NCI-H526 treated with DMSO at 0.1 percent for 48 hours (cell line): ENCODE results near the gene TRPC4.
"Not testable (repeated sequence)": the region's sequence is repeated elsewhere in the genome, so short reads cannot be mapped to it uniquely, and the experiment has no call there.

Experiments
- DNase-seq: peaks from one replicate; lab custom pipeline; 2025; lab: John Stamatoyannopoulos, UW

TRPC4 gene

DNA sequence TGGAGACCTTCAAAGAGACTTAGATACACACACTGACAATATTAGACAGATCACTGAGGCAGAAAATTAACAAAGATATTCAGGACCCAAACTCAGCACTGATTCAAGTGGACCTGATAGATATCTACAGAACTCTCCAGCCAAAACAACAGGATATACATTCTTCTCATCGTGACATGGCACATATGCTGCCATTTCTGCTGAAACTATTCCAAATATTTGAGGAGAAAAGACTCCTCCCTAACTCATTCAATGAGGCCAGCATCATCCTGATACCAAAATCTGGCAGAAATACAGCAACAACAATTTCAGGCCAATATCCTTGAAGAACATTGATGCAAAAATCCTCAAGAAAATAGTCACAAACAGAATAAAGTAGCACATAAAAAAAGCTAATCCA, 53.3 kb downstream of the TRPC4 start:
- no peak for DNase-seq

- DNase-seq, result no peak
Measured at GRCh38 chr13:37811441-37811840, 58.1 kb downstream of the TRPC4 start.

DNA sequence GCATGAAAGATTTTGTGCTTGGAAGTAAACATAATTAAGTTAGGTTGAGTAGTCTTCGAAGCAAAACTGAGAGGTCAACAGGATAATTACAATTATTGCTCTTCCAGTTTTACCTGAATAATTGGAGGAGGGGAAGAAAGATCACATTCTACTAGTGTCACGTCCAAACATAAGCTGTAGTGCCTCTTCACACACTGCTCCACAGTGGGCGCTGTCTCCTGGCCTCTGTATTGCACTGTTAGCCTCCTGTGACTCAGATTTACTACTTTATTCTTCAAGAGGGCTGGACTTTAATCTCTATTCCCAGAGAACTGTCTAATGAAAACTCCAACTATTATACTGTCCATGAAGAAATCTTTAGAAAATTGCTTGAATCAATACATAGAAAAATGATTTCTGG, 62.9 kb downstream of the TRPC4 start:
- DNase-seq, result no peak

- DNase-seq, result no peak
Measured at GRCh38 chr13:37797631-37798030, 71.9 kb downstream of the TRPC4 start.

DNA sequence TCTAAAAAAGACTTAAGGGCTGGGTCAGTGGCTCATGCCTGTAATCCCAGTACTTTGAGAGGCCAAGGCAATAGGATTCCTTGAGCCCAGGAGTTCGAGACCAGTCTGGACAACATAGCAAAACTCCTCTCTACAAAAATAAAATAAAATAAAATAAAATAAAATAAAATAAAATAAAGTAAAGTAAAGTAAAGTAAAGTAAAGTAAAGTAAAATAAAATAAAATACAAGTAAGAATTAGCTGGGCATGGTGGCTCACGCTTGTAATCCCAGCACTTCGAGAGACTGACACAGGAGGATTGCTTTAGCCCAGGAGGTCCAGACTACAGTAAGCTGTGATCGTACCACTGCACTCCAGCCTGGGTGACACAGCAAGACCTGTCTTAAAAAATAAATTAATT, 72.8 kb downstream of the TRPC4 start:
- not testable (repeated sequence) for DNase-seq

DNA sequence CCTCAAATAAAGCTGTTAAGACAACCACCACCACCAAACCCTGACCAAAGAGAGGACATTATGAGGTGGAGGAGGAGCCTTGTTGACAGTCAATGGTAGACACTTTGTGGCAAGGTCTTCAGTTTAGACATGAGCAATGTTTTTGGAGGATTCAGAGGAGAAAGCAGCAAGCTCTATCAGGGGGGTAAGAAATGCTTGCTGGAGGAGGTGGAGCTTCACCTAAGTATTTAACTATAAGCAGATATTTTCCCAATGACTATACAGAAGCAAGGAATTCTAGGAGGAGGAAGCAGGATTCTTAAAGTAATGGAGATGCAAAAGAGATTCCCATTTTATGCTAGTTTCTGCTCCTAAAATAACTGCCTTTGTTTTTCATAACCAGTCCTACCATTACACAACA, 74.2 kb downstream of the TRPC4 start:
- no peak for DNase-seq

GRCh38 chr13:37791699-37792098, 77.9 kb downstream of the TRPC4 start:
- DNase-seq, result no peak

DNA sequence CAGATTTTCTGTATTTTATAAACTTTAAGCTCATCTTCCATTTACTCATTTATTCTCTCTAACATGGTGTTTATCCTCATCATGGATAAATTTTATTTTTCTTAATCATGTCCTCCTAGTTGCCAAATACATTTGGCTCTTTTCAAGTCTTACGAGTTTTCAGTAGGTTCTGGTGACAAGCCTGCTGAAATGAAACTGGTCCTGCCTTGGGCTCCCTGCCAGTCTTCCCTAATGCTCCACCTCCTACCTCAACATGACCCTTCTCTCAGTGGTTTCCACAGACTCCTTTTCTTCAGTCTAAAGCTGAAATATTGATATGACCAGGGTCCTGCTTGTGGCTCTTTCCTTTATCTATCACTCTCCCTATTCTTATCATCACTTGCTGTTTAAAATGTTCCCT, 81.2 kb downstream of the TRPC4 start:
- no peak for DNase-seq

DNA sequence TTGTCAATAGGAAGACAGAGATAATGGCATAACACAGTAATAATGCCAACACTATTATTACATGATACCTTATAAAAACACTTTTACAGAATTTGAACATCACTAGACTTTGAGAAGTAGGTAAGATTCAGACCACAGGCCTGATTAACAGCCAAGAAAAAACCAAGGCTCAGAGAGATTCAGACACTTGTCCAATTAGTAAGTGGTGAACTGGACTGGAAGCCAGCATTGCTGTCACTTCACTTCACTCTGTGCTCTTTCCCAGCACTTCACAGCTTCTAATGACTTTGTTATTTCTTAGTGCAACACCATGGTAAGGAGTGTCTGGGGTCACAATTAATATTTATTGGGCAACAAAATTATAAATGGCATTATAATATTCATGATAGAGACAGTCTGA, 91.9 kb downstream of the TRPC4 start:
- no peak for DNase-seq

- DNase-seq, result no peak
Measured at GRCh38 chr13:37775871-37776270, 93.7 kb downstream of the TRPC4 start.

- no peak for DNase-seq
Measured at GRCh38 chr13:37772644-37773043, 96.9 kb downstream of the TRPC4 start.

DNA sequence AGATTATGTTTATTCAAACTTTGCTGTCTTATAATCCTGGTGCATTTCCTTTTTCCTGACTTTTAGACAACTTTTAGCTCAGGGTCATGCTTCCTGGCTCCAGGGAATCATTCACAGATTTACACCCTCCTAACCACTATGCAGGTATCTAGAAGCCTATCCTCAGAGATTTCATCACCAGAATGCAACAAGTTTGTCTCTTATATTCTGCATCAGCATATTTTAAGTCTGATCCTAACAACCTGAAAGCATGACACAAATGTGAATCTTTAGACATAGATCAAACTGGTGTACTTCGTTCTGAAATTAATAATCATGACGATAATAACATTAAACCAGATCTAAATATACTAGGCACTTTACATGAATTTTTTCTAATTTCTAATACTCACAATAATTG, 100.0 kb downstream of the TRPC4 start:
- DNase-seq, result no peak

- no peak for DNase-seq
Measured at GRCh38 chr13:37769078-37769477, 100.5 kb downstream of the TRPC4 start.

DNA sequence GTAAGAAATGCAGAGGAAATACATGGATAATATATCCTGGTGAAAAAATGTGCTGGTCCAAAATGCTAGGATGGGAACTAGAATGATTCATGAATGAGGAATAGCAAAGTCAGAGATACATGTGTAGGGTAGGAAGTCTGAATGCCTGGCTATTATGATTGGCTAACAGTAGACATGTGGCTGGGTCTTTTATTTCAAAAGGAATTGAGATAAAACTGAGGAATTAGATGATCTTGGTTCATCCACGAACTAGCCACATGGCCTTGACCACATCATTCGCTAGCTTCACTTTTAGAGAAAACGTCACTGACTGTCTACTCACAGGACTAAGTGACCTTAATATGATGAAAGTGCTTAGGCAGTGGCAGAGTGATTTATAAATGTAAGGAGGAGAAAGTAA, 103.1 kb downstream of the TRPC4 start:
- DNase-seq, result no peak

- DNase-seq, result no peak
Measured at GRCh38 chr13:37755349-37755748, 114.2 kb downstream of the TRPC4 start.

DNA sequence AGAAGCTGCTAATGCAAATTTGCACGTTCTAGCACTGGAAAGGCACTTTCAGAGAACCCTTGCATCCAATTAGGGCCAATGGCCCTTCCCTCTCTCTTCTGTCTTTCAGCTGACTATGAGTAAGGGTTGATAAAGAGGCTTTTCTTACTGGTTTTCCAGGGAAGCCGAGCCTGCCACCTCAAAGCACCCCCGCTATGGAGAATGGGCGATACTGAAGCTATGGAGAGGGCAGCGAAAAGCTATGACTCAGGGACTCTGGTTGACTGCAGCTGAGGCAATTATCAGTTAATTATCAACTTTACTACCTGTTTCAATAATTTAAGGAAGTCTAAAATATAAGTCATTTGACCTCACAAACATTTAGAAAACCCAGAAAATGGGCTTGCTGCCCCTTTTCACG, 115.8 kb downstream of the TRPC4 start:
- no peak for DNase-seq

- DNase-seq, result no peak
Measured at GRCh38 chr13:37752146-37752545, 117.4 kb downstream of the TRPC4 start.

DNA sequence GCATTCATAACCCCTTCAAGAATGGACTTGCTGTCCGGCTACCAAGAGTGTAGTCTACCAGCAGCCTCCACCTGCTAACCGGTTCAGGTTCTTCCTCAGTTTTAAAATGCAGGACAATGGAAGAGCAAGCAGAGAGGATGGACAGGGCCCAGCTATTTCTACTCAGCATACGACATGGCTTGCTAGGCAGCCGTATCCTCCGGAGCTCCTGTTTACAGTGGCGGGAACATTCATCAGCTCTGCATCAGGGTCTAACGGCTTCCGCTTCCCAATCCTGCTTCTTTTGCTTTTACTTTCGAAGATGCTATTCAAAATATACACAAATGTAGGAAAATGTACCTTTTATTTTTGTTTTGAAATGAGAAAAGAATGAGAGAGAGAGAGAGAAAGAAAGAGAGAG, 118.5 kb downstream of the TRPC4 start:
- no peak for DNase-seq

DNA sequence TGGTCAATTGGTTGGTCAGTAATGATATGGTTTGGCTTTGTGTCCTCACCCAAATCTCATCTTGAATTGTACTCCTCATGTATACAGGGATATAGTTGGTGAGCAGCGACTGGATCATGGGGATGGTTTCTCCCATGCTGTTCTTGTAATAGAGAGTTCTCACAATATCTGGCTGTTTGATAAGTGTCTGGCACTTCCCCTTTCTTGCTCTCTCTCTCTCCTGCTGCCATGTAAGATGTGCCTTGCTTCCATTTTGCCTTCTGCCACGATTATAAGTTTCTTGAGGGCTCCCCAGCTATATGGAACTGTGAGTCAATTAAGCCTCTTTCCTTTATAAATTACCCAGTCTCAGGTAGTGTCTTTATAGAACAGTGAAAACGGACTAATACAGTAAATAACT, 120.7 kb downstream of the TRPC4 start:
- DNase-seq, result no peak

DNA sequence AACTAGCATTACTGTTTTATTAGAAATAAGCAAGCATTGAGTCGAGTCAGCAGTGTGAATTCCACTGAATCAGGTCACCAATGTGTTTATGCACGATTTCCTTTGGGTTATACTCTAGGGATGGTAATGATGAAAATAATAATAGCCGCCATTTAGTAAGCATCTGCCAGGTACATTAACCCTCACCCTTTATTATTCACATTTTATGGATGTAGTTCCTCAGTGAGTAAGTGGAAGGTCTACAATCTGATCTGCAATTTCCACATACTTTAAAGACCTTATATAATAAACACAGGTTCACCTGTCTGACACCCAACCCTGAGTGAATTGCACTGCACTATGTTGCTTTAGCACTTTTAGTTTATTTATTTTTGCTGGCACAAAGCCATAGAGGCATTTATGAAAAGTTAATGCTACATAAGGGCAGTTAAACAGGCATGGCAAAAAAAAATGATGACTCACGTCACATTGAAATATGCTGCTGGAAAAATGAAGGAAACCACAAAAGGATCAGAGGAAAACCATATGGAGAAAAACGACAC, 122.4 kb downstream of the TRPC4 start:
- DNase-seq, result no peak

- DNase-seq, result no peak
Measured at GRCh38 chr13:37741536-37741935, 128.0 kb downstream of the TRPC4 start.

DNA sequence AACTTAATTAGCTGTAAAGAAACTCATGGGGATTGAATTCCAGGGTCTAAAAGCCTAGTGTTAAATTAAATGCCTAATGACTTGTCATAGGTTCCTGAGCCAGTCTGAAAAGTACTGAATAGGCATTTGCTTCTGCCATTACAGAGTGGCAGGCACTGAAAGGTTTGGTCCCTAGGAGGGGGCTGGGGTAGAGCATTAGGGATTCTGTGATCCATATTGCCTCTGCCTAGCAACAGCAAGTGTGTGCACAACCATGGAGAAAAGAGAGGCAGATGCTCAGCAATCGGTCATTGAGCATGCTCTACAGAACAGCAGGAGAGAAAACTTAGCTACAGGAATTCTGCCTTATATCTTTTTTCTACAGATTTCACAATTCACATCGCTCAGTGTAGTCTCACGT, 133.5 kb downstream of the TRPC4 start:
- DNase-seq, result no peak

GRCh38 chr13:37735293-37735692, 134.3 kb downstream of the TRPC4 start:
- DNase-seq, result no peak

DNA sequence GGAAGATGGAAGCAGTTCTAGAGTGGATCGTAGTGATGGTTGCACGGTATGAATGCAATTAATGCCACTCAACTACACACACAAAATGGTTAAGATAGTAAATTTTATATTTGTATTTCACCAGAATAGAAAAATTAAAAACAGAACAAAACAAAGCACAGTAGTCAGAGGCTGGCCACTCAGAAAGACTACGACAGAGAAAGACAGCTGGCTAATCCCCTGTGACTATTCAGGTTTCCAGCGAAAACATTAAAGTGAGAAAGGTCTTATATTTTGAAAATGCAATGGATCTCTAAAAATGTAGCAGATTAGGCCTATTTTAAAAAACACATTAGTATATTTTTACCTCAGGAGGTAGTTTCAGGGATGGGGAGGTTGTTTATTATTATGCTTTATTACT, 139.7 kb downstream of the TRPC4 start:
- DNase-seq, result no peak
